K562 (cell line): Measurements from ENCODE around the gene YBX2. TPM values are rescaled to one million over a fixed set of nuclear protein-coding genes. Genes with fewer than 3 reads are reported as not detected.
A peak's percentile ranks its signal among the peaks of the same experiment; 100 is the strongest.

Experiments
- ATAC-seq: fragments of 200-7000 bp; cut with Tn5 transposase; 3 replicates; pipeline ENCODE4 v1.9.1; 2020; ENCODE audit warnings: moderate library complexity
- BruUV-seq: library from RNA; stranded (reverse); fragments of 400-500 nt; replicated peaks from 2 replicates; lab custom pipeline; 2021; lab: Mats Ljungman, UMichigan
- CTCF ChIA-PET: fragments of 300-600 bp; formaldehyde crosslinking; extraction: SDS; loops from one replicate; lab custom pipeline; 2021; ENCODE audit warnings: low intra/inter-chr PET ratio; lab: Yijun Ruan, JAX
- POLR2A ChIA-PET: fragments of 300-600, 350-650 bp; sonication (Branson Sonifier 250); formaldehyde crosslinking; extraction: SDS; loops from one replicate; lab custom pipeline; 2021; ENCODE audit warnings: antibody characterized with exemption, inconsistent platforms; lab: Yijun Ruan, JAX
- DNase-seq, 4 experiments: peaks; one replicate each; pipeline versions ENCODE4 v3.0.0 to v3.0.0-alpha.2; 2011 to 2018; ENCODE audit warnings: low spot score in 3 of 4, mixed read lengths in 3 of 4; ENCODE audit errors: extremely low read depth in 1 of 4
- FAIRE-seq: peaks from 2 replicates; lab custom pipeline; 2011; peaks lifted over from hg19 to GRCh38; lab: Jason Lieb, UNC
- H2AFZ ChIP-seq: 2 replicates; pipeline ENCODE4 v1.6.0; 2011; ENCODE audit warnings: low read depth, low read length, control low read depth, inconsistent platforms
- H3K27ac ChIP-seq: fragments of 200-600 bp; 3 replicates; pipeline ENCODE4 v1.8.0; 2011; ENCODE audit warnings: low read depth, mild to moderate bottlenecking, control low read depth, inconsistent platforms, low read length, moderate library complexity, mixed read lengths; ENCODE audit errors: extremely low read depth
- H3K27me3 ChIP-seq, 2 experiments: fragments of 300-600 bp in 1 of 2; 2 replicates in 1 of 2; 3 replicates in 1 of 2; pipeline versions ENCODE4 v1.6.0 to v1.8.0; 2011; ENCODE audit warnings: inconsistent platforms in 2 of 2, low read length in 2 of 2, mild to moderate bottlenecking in 1 of 2, mixed read lengths in 1 of 2, moderate library complexity in 1 of 2; ENCODE audit not compliant: control insufficient read depth in 2 of 2, insufficient read depth in 2 of 2
- H3K36me3 ChIP-seq: fragments of 300-600 bp; 3 replicates; pipeline ENCODE4 v1.8.0; 2011; ENCODE audit warnings: mild to moderate bottlenecking, low read length, inconsistent platforms; ENCODE audit not compliant: control insufficient read depth, insufficient read depth
- H3K4me1 ChIP-seq, 2 experiments: fragments of 200-600 bp in 1 of 2; replicated peaks in 1 of 2; 2 replicates in 1 of 2; 3 replicates in 1 of 2; pipeline versions ENCODE4 v1.5.1 to v1.8.0; 2011; ENCODE audit warnings: inconsistent platforms in 2 of 2, low read length in 2 of 2, mild to moderate bottlenecking in 1 of 2, mixed read lengths in 1 of 2, moderate library complexity in 1 of 2; ENCODE audit not compliant: control insufficient read depth in 2 of 2, insufficient read depth in 2 of 2
- H3K4me2 ChIP-seq: 2 replicates; pipeline ENCODE4 v1.6.1; 2011; ENCODE audit warnings: low read length, control low read depth, inconsistent platforms, mixed read lengths; ENCODE audit not compliant: insufficient read depth
- H3K4me3 ChIP-seq: fragments of 200-600 bp; sonication (generic), shearing (Covaris generic); 2 replicates; pipeline ENCODE4 v1.5.1; 2016; ENCODE audit warnings: control low read depth, inconsistent platforms
- H3K79me2 ChIP-seq: fragments of 200-600 bp; 3 replicates; pipeline ENCODE4 v1.8.0; 2011; ENCODE audit warnings: low read length, inconsistent platforms; ENCODE audit not compliant: control insufficient read depth, insufficient read depth
- H3K9ac ChIP-seq, 2 experiments: 2 replicates each; pipeline versions ENCODE4 v1.6.0 to v1.6.1; 2011; ENCODE audit warnings: low read depth in 2 of 2, low read length in 2 of 2, control low read depth in 1 of 2, inconsistent platforms in 1 of 2, mild to moderate bottlenecking in 1 of 2, mixed read lengths in 1 of 2; ENCODE audit not compliant: insufficient read depth in 1 of 2
- H3K9me1 ChIP-seq: one replicate; pipeline ENCODE4 v1.6.0; 2011; ENCODE audit warnings: inconsistent platforms, mild to moderate bottlenecking, low read length, moderate library complexity; ENCODE audit not compliant: control insufficient read depth, insufficient read depth
- H3K9me3 ChIP-seq: replicated peaks from 2 replicates; pipeline ENCODE4 v1.5.1; 2011; ENCODE audit warnings: low read depth, low read length, inconsistent platforms; ENCODE audit not compliant: control insufficient read depth, insufficient read depth
- H4K20me1 ChIP-seq: replicated peaks from 2 replicates; pipeline ENCODE4 v1.6.1; 2011; ENCODE audit warnings: low read length, inconsistent platforms, mixed read lengths; ENCODE audit not compliant: control insufficient read depth, insufficient read depth
- FOXM1 ChIP-seq, 2 experiments: fragments of 450-650 bp in 1 of 2; sonication (generic) in 1 of 2; formaldehyde crosslinking in 1 of 2; IDR thresholded peaks; 2 replicates each; pipeline versions ENCODE4 v1.6.1 to v1.9.0; 2017 to 2022; ENCODE audit warnings: low read depth in 2 of 2, mild to moderate bottlenecking in 2 of 2, missing genetic modification reagents in 1 of 2, moderate library complexity in 1 of 2
- TEAD4 ChIP-seq, 2 experiments: sonication (generic) in 1 of 2; formaldehyde crosslinking in 1 of 2; IDR thresholded peaks; 2 replicates each; pipeline versions ENCODE4 v1.6.1 to v1.8.0; 2012 to 2022; ENCODE audit warnings: borderline replicate concordance in 1 of 2, inconsistent platforms in 1 of 2, low read length in 1 of 2, mild to moderate bottlenecking in 1 of 2, missing genetic modification reagents in 1 of 2
- TOE1 ChIP-seq, 2 experiments: fragments of 450-650 bp in 1 of 2; sonication (generic) in 1 of 2; formaldehyde crosslinking in 1 of 2; IDR thresholded peaks; 2 replicates each; pipeline versions ENCODE4 v1.7.1 to v1.8.0; 2016 to 2022; ENCODE audit warnings: borderline replicate concordance in 2 of 2, mild to moderate bottlenecking in 2 of 2, antibody characterized with exemption in 1 of 2, inconsistent platforms in 1 of 2, low read depth in 1 of 2, missing genetic modification reagents in 1 of 2, moderate library complexity in 1 of 2
- ZBTB8A ChIP-seq: fragments of 450-650 bp; IDR thresholded peaks from 2 replicates; pipeline ENCODE4 v1.6.1; 2018; ENCODE audit warnings: mild to moderate bottlenecking, moderate library complexity; ENCODE audit not compliant: partially characterized antibody
- ZSCAN29 ChIP-seq: fragments of 450-650 bp; IDR thresholded peaks from 2 replicates; pipeline ENCODE4 v1.6.1; 2017
- WGBS: fragments of 100-300 bp; shearing (Covaris generic); methylation state at CpG from one replicate; pipeline ENCODE4 v1.1.6; 2016; ENCODE audit warnings: low coverage, mixed read lengths; ENCODE audit not compliant: insufficient coverage; ENCODE audit errors: missing lambda C conversion rate; 5-methylcytosine and 5-hydroxymethylcytosine counted together
- in situ Hi-C: fragments of 300-500 bp; cut with MboI; formaldehyde crosslinking; loops from 4 replicates; pipeline ENCODE4 v1.15.0; 2018; ENCODE audit warnings: inconsistent platforms, mixed read lengths
- intact Hi-C: fragments of 100-400 bp; cut with micrococcal nuclease; formaldehyde crosslinking; loops from 2 replicates; pipeline ENCODE4 v1.14.2; 2022
- polyA plus RNA-seq, 8 experiments: library from polyadenylated mRNA; depleted of rRNA in 4 of 8; stranded (reverse) in 5 of 8; unstranded in 3 of 8; fragments of >200 nt; fragmentation: Nextera tagmentation in 2 of 8; fragmentation: Illumina TruSeq in 1 of 8; extraction: Ambion mirVana in 2 of 8; extraction: Trizol in 1 of 8; gene quantifications; 2 replicates each; pipeline versions ENCODE4 v1.2.1 to v1.2.3, GENCODE V29; 2011 to 2014; ENCODE audit warnings: inconsistent platforms in 1 of 8, missing spikeins in 1 of 8
- total RNA-seq, 7 experiments: library from RNA; depleted of rRNA in 6 of 7; stranded (reverse); fragments of >200 nt in 6 of 7; fragmentation: Illumina TruSeq in 2 of 7; extraction: Trizol in 2 of 7; gene quantifications; 2 replicates each; pipeline versions ENCODE4 v1.2.1 to v1.2.3, GENCODE V29; 2011 to 2021; ENCODE audit warnings: low replicate concordance in 1 of 7
- TF ChIP-seq, protein P1 (sequence below): sonication (generic); formaldehyde crosslinking; IDR thresholded peaks from 2 replicates; pipeline ENCODE4 v1.4.0; 2020; ENCODE audit warnings: mild to moderate bottlenecking, missing genetic modification reagents
- TF ChIP-seq, protein P2 (sequence below): sonication (generic); formaldehyde crosslinking; IDR thresholded peaks from 2 replicates; pipeline ENCODE4 v1.8.0; 2022; ENCODE audit warnings: mild to moderate bottlenecking, missing genetic modification reagents

The YBX2 gene
- total and polyA plus RNA-seq, 9 of the 15 experiments (the other 6 are each of a cell fraction or from before 2014, with no cell fraction given) = 0.03 to 0.59 (median 0.27) TPM; not detected in 6

DNA sequence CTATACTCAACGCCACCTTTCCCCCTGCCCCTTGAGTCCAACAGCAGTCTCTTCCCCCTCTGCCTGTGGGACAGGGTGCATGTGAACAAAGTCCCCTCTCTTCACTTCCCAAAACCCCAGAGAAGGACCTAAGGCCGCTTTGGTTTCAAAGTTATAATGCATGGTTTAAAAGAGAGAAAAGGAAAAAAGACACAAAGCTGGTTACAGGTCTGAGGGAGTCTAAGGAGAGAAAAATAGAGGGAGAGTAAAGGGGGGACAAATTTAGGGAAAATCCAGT lies 51.0 kb downstream of the YBX2 start:
- POLR2A ChIA-PET = interaction anchor here (0.6 to 3.6 kb wide), 6 partner anchors 8 to 648 kb away, joined by 3 to 16 read pairs (median 6); partner anchors contain the start of genes ACADVL, CTDNEP1, DLG4 and DVL2
- Histone ChIP-seq H2AFZ (no peak overlapping the region), H3K79me2 (peaks cover 49% of the 10 kb centered on the region), H3K4me1 (peaks cover 17 to 22% of the 10 kb centered on the region in 2 experiments; a peak in 4 of 5 replicates), H3K27ac (peak overlapping the region; percentile 98; the same call in 2 of the 3 replicates), H3K4me2 (peak overlapping the region; percentile 90), H3K9me3 (no peaks in the 10 kb centered on the region), H3K4me3 (peak overlapping the region; percentile 68), H3K9me1 (no peaks in the 10 kb centered on the region), H3K27me3 (no peaks in the 10 kb centered on the region), H3K36me3 (peaks cover 53% of the 10 kb centered on the region), H4K20me1 (no peaks in the 10 kb centered on the region), H3K9ac (peak overlapping the region; percentile 80 to 97; a peak in 2 of 4 replicates)
- CTCF ChIA-PET = no interaction called here
- TF ChIP-seq ZBTB8A = no peak
- TF ChIP-seq FOXM1 (IDR thresholded peaks at IDR 0.05; ENCODE audit: low read depth) = no peak
- TF ChIP-seq FOXM1 (CRISPR knock-in tag; IDR thresholded peaks at IDR 0.05; ENCODE audit: low read depth) = no peak
- TF ChIP-seq, protein P1, sequence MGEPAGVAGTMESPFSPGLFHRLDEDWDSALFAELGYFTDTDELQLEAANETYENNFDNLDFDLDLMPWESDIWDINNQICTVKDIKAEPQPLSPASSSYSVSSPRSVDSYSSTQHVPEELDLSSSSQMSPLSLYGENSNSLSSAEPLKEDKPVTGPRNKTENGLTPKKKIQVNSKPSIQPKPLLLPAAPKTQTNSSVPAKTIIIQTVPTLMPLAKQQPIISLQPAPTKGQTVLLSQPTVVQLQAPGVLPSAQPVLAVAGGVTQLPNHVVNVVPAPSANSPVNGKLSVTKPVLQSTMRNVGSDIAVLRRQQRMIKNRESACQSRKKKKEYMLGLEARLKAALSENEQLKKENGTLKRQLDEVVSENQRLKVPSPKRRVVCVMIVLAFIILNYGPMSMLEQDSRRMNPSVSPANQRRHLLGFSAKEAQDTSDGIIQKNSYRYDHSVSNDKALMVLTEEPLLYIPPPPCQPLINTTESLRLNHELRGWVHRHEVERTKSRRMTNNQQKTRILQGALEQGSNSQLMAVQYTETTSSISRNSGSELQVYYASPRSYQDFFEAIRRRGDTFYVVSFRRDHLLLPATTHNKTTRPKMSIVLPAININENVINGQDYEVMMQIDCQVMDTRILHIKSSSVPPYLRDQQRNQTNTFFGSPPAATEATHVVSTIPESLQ (CRISPR knock-in tag) = no peak
- no peak for TF ChIP-seq ZSCAN29
- no peak for TF ChIP-seq TEAD4 (IDR thresholded peaks at IDR 0.05; ENCODE audit: low read length)
- no peak for TF ChIP-seq TEAD4 (CRISPR knock-in tag; IDR thresholded peaks at IDR 0.05; ENCODE audit: borderline replicate concordance)
- TF ChIP-seq, protein P2, sequence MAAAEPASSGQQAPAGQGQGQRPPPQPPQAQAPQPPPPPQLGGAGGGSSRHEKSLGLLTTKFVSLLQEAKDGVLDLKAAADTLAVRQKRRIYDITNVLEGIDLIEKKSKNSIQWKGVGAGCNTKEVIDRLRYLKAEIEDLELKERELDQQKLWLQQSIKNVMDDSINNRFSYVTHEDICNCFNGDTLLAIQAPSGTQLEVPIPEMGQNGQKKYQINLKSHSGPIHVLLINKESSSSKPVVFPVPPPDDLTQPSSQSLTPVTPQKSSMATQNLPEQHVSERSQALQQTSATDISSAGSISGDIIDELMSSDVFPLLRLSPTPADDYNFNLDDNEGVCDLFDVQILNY (CRISPR knock-in tag) = no peak
- TF ChIP-seq TOE1 (IDR thresholded peaks at IDR 0.05; ENCODE audit: borderline replicate concordance) = no peak
- no peak for TF ChIP-seq TOE1 (CRISPR knock-in tag; IDR thresholded peaks at IDR 0.05; ENCODE audit: borderline replicate concordance, low read depth)
- 0% methylated on average over 1 of the region's 2 CpGs for WGBS
- intact Hi-C loops = no loop called here
- ATAC-seq = no peak
- DNase-seq = no peak
- peak; percentile 6 for FAIRE-seq
- in situ Hi-C loops = no loop called here
- no TSS peak for BruUV-seq
